ENCODE measurements around the gene TTC7B. TPM values are rescaled to one million over a fixed set of nuclear protein-coding genes. Genes with fewer than 3 reads are reported as not detected.

The TTC7B gene
- total RNA-seq, 1 donor from 2014 or later = 20.6 TPM

- no peak overlapping the region for H3K27ac ChIP-seq
- H3K4me2 ChIP-seq = no peak overlapping the region
- H3K36me3 ChIP-seq = no peaks in the 10 kb centered on the region
- Mint-ChIP-seq H3K36me3 (peaks cover 3% of the 10 kb centered on the region), H3K27me3 (ENCODE audit: insufficient read depth, low read depth) (peaks cover 2% of the 10 kb centered on the region), H3K27ac (peak overlapping the region; percentile 53), H3K9me3 (peaks cover 3% of the 10 kb centered on the region), H3K4me3 (no peak overlapping the region), H3K4me1 (peaks cover 30% of the 10 kb centered on the region)
- H3K4me1 ChIP-seq = peaks cover 16% of the 10 kb centered on the region
- no peak for TF ChIP-seq EZH2 (IDR thresholded peaks at IDR 0.05)
- TF ChIP-seq CTCF (IDR thresholded peaks at IDR 0.05) = no peak
- no peak for TF ChIP-seq EZH2phosphoT487 (IDR thresholded peaks at IDR 0.05)
- H3K9me3 ChIP-seq (ENCODE audit: low read depth) = no peaks in the 10 kb centered on the region
- no peaks in the 10 kb centered on the region for H4K20me1 ChIP-seq (ENCODE audit: low read depth)
- DNase-seq (ENCODE audit: low spot score) = no peak
- H3F3A ChIP-seq (ENCODE audit: low read depth) = no peaks in the 10 kb centered on the region
- no peaks in the 10 kb centered on the region for H3K27me3 ChIP-seq
- no peak overlapping the region for H3K4me3 ChIP-seq
- H2AFZ ChIP-seq (replicated peaks) = no peak overlapping the region
- no peaks in the 10 kb centered on the region for H3K79me2 ChIP-seq (ENCODE audit: low read depth)
- H3K9ac ChIP-seq = no peak overlapping the region
Observed at GRCh38 chr14:90552465-90553297, 263.5 kb downstream of the TTC7B start.

- Mint-ChIP-seq H3K4me3 (no peak overlapping the region), H3K9me3 (peaks cover 3% of the 10 kb centered on the region), H3K36me3 (peaks cover 3% of the 10 kb centered on the region), H3K4me1 (peaks cover 28% of the 10 kb centered on the region), H3K27me3 (ENCODE audit: insufficient read depth, low read depth) (peaks cover 4% of the 10 kb centered on the region), H3K27ac (peak overlapping the region; percentile 53)
- H4K20me1 ChIP-seq (ENCODE audit: low read depth) = no peaks in the 10 kb centered on the region
- H3K4me1 ChIP-seq = peaks cover 17% of the 10 kb centered on the region
- peaks cover 4% of the 10 kb centered on the region for H3F3A ChIP-seq (ENCODE audit: low read depth)
- H3K36me3 ChIP-seq = no peaks in the 10 kb centered on the region
- no peak overlapping the region for H3K9ac ChIP-seq
- H3K4me2 ChIP-seq = no peak overlapping the region
- no peaks in the 10 kb centered on the region for H3K79me2 ChIP-seq (ENCODE audit: low read depth)
- no peak for TF ChIP-seq EZH2 (IDR thresholded peaks at IDR 0.05)
- no peak overlapping the region for H3K27ac ChIP-seq
- H3K4me3 ChIP-seq = no peak overlapping the region
- H2AFZ ChIP-seq (replicated peaks) = no peak overlapping the region
- H3K9me3 ChIP-seq (ENCODE audit: low read depth) = no peaks in the 10 kb centered on the region
- H3K27me3 ChIP-seq = no peaks in the 10 kb centered on the region
- no peak for DNase-seq (ENCODE audit: low spot score)
Observed at GRCh38 chr14:90551733-90552464, 264.3 kb downstream of the TTC7B start.

GRCh38 chr14:90551070-90551704 is 265.0 kb downstream of the TTC7B start:
- H3K9me3 Mint-ChIP-seq = peaks cover 3% of the 10 kb centered on the region
- Histone ChIP-seq H3K36me3 (no peaks in the 10 kb centered on the region), H3K27me3 (no peaks in the 10 kb centered on the region), H2AFZ (replicated peaks) (no peak overlapping the region), H3K27ac (no peak overlapping the region), H3K4me1 (peaks cover 18% of the 10 kb centered on the region), H3K79me2 (ENCODE audit: low read depth) (no peaks in the 10 kb centered on the region), H3K4me2 (no peak overlapping the region), H3F3A (ENCODE audit: low read depth) (peaks cover 6% of the 10 kb centered on the region), H3K4me3 (no peak overlapping the region), H3K9ac (no peak overlapping the region), H4K20me1 (ENCODE audit: low read depth) (no peaks in the 10 kb centered on the region), H3K9me3 (ENCODE audit: low read depth) (no peaks in the 10 kb centered on the region)
- peaks cover 3% of the 10 kb centered on the region for H3K36me3 Mint-ChIP-seq
- peak overlapping the region; percentile 74 for H3K27ac Mint-ChIP-seq
- TF ChIP-seq EZH2phosphoT487 (IDR thresholded peaks at IDR 0.05) (no peak), EZH2 (IDR thresholded peaks at IDR 0.05) (no peak), CTCF (IDR thresholded peaks at IDR 0.05) (no peak)
- H3K4me1 Mint-ChIP-seq = peaks cover 30% of the 10 kb centered on the region
- peaks cover 5% of the 10 kb centered on the region for H3K27me3 Mint-ChIP-seq (ENCODE audit: insufficient read depth, low read depth)
- DNase-seq (ENCODE audit: low spot score) = no peak
- H3K4me3 Mint-ChIP-seq = no peak overlapping the region

Data from neural progenitor cell (in vitro differentiated cells).